HG03175 (cell line): ENCODE measurements around the gene MAP4K5.

ENCODE experiments used
- ATAC-seq: cut with Tn5 transposase; IDR thresholded peaks from one replicate; pipeline ENCODE4 v1.9.1; 2021; ENCODE audit warnings: mild to moderate bottlenecking, moderate library complexity; ENCODE audit not compliant: unreplicated experiment

Gene MAP4K5

GRCh38 chr14:50479041-50479440 is 53.3 kb downstream of the MAP4K5 start:
- no peak for ATAC-seq

- ATAC-seq = no peak
Observed at GRCh38 chr14:50477760-50478159, 54.6 kb downstream of the MAP4K5 start.

DNA sequence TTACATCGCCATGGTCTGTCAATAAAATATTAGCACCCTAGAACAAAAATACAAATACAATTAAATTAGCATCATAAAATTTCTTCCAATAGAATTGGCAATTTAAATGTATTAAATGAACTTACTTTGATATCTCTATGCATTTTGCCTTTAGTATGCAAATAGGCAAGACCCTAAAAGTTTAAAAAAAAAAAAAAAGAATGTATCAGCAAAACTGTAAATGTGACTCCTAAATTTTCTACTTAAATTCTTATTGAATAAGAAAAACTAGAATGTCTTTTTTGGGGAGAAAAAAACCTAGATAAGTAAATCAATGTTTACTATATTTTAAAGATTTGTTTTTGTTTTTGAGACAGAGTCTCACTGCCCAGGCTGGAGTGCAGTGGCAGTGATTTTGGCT is 56.2 kb downstream of the MAP4K5 start:
- no peak for ATAC-seq

GRCh38 chr14:50475460-50475859 is 56.9 kb downstream of the MAP4K5 start:
- ATAC-seq = no peak

DNA sequence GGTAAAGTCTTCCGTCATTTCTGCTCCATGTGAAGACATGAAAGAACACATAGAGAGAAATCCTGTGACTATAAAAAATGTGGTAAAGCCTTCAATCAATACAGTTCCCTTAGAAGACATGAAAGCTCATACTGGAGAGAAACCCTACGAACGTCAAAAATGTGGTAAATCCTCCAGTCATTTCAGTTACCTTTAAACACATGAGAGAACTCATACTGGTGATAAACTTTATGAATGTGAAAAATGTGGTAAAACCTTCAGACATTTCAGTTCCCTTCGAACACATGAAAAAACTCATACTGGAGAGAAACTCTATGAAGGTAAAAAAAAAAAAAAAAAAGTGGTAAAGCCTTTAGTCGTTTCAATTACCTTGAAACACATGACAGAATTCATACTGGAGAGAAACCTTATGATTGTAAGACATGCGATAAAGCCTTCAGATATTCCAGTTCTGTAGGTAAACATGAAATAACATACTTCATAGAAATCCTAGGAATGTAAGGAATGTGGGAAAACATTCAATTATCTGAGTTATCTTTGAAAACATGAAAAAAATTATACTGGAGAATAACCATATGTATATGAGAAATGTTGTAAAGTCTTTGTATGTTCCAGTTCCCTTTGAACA is 60.4 kb downstream of the MAP4K5 start:
- ATAC-seq = no peak

- ATAC-seq = no peak
Observed at GRCh38 chr14:50469982-50470381, 62.4 kb downstream of the MAP4K5 start.

DNA sequence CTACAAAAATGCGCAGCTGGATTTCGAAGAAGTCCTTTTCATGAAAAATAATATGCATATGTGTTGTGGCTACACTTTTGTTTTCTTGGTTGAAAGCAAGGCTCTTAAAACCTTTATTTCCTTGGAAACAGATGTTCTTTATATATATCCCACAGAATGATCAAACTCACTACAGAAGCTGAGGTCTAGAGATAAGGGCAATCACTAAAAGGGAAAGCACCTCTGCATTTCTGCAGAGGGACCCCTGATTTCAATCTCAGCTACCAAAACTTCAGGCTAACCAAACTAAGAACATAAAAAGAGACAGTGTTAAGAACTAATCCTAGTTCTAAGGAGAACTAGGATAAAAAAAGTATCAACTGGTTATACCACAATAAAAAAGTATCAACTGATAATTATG is 70.3 kb downstream of the MAP4K5 start:
- ATAC-seq = no peak

DNA sequence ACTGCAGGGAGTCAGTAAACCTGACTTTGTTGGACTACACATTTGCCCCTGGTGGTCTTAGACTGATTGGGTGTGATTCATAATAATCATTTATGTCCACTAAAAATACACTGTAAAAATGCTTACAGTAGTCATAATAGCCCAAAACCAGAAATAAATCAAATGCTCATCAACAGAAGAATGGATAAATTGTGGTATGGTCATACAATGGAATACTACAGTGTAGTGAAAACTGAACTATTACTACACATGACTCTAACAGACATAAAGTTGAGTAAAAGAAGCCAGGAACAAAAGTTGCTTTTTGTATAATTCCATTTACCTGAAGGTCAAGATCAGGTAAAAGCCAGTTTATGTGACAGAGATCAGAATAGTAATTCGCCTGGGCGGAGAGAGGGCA is 78.5 kb downstream of the MAP4K5 start:
- no peak for ATAC-seq

DNA sequence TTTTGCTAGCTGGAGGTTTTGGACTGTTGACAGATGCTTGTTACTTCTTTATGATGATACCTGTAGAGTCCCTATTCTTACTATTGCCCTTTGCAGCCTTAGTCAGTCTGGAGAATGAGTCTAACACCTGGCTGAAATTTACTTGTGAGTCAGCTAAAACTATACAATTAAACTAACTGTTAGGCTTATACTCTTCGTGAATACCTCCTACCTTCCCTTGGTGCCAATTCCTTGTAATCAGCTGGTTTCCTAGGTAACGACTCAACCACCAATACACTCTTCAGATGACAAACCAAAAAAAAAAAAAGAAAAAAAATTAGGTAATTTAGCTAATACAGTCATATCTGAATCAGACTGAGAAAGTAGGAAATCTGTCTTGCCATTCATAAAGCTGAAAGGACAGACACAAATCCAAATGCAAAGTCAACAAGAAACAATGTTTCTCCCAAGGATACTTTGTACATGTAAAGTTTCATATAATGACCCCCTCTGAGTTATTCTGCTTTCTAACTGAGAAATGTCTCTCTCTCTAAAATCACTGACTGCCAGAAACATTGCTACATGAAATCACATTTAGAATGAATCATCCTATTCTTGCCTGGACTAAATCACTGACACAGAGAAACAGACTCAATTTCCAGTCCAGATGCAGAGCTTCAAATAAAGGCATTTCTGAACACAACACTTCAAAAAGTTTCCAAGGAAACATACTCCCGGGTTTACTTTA is 79.2 kb downstream of the MAP4K5 start:
- no peak for ATAC-seq

- ATAC-seq = no peak
Observed at GRCh38 chr14:50452296-50452695, 80.1 kb downstream of the MAP4K5 start.

DNA sequence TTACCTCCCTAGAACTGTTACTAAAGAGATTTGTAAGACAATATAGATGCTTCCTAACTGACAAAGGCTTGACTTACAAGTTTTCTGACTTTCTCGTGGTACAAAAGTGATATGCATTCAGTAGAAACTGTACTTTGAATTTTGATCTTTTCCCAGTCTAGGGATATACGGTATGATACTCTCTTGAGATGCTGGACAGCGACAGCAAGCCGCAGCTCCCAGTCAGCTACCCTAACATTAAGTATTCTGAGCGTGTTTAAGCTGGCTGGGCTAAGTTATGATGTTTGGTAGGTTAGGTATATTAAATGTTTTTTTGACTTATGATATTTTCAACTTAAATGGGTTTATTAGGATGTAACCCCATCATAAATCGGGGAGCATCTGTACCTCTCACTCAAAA is 80.5 kb downstream of the MAP4K5 start:
- no peak for ATAC-seq

- ATAC-seq = no peak
Observed at GRCh38 chr14:50447461-50447860, 84.9 kb downstream of the MAP4K5 start.

- no peak for ATAC-seq
Observed at GRCh38 chr14:50434528-50434927, 97.8 kb downstream of the MAP4K5 start.

GRCh38 chr14:50432131-50432530 is 100.2 kb downstream of the MAP4K5 start:
- ATAC-seq = no peak

GRCh38 chr14:50425816-50426215 is 106.6 kb downstream of the MAP4K5 start:
- no peak for ATAC-seq

- no peak for ATAC-seq
Observed at GRCh38 chr14:50425105-50425504, 107.3 kb downstream of the MAP4K5 start.

GRCh38 chr14:50423529-50423928 is 108.8 kb downstream of the MAP4K5 start:
- ATAC-seq = no peak

DNA sequence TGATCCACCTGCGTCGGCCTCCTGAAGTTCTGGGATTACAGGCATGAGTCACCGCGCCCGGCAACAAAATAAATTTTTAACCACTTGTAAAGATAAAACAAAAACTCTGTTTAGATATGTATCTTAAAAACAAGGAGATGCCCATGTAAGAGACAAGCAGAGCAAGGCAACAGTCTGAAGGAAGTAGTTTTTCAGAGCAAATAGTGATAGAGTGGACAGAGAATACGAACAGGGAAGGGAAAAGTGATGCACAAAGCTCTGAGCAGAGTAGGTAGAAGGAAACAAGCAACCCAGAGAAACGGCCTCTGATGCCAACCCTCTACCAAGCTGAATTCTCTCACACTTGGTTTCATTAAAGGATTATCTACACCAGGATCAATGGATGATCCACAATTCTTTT is 110.9 kb downstream of the MAP4K5 start:
- no peak for ATAC-seq

DNA sequence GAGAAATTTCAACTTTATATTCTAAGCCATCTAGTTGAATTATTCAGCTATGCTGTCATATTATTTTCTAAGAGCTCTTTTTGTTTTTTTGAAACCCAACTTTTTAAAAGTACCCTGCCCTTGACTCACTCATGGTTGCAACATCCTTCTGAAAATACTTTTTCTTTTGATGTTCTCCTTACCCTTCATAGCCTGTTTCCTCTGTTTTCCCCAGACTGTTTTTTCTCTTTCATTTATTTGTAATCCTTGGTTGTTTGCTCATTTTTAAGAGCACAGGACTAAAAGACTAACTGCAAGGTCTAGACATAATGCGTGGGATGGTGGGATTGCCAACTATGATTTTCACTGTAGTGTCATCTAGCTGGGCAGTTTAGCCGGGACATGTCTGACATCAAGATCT is 114.5 kb downstream of the MAP4K5 start:
- ATAC-seq = no peak

DNA sequence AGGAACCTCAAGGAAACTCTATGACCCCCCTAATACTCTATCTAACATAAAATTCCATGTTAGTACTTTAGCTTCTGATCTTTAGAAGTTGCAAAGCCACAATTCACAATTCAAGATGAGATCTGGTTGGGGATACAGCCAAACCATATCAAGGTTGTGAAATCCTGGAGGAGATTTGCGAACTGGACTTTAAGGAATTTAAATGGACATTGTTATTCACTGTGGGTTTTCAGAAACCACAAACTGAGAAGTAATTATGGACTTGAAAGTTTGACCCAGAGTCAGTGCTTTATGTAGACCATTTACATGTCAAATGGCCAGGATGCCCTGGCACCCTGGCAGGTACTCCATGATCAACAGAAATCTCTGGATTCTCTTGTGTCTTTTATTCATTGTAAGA is 121.4 kb downstream of the MAP4K5 start:
- no peak for ATAC-seq

DNA sequence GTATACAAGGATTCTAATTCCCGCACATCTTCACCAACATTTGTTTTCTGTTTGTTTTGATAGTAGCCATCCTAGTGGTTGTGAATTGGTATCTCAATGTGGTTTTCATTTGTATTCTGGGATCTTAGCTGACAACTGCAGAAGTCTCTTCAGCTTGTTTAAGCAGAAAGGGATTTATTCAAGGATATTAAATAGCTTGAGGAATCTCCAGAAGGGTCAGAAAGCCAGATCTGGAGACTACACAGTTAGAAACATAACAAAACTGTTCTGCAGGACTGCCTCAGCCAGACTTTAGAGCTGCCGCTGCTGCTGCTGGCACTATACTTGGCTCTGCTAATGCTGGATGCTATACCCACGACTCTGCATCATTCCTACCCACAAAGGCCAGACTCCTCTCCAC is 122.3 kb downstream of the MAP4K5 start:
- ATAC-seq = no peak

DNA sequence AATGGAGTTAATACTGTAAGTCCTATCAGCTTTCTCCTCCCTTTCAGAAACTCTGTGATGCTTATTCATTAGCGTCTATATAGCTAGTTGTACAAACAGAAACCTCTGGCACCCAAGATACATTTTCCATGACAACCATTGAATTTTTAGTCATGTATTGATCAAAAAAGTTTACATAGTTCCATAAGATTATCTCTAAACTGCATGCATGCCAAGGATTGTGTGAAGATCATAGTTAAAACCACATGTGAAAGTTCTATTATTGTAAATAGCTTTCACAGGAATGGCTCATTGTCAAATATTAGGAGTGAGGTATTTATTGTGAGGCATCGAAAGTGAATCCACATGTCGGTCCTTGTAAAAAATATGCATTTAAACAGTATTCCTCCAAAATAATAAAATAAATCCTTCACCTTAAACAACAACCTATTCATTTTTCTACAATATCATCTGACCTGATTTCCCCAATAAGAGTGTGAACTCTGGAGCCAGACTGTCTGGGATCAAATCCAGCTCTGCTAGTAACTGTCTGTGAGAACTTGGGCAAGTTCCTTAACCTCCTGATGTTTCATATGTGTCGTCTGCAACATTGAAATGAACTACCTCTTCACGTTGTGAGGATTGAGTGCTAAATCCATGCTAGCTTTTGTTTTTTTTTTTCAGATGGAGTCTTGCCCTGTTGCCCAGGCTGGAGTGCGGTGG is 125.1 kb downstream of the MAP4K5 start:
- no peak for ATAC-seq
